Left kidney (tissue), 2 donors: Measurements from ENCODE around the gene PCDHGA1. TPM values are rescaled to one million over a fixed set of nuclear protein-coding genes. Genes with fewer than 3 reads are reported as not detected.
A peak's percentile ranks its signal among the peaks of the same experiment; 100 is the strongest.

Experiments used
- DNase-seq: peaks from one replicate; pipeline ENCODE4 v3.0.0-alpha.2; 2013
- polyA plus RNA-seq: library from polyadenylated mRNA; unstranded; fragments of 120-200 nt; gene quantifications from one replicate; pipeline ENCODE4 v1.2.1, GENCODE V29; 2013; ENCODE audit not compliant: insufficient read length

The PCDHGA1 gene
- polyA plus RNA-seq, 1 donor, result 1.1 TPM

DNA sequence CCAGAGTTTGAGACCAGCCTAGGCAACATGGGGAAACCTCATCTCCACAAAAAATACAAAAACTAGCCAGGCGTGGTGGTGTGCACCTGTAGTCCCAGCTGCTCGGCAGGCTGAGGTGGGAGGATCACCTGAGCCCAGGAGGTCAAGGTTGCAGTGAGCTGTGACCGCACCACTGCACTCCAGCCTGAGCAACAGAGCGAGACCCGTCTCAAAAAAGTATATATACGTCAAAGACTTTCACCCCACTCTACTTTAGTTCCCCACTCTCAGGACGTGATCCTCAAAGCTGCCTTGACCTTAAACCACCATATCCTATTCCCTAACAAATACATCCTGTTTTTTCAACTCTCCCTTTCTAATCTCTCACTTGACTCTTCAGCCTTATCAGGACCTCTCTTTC, 199.6 kb downstream of the PCDHGA1 start:
- no peak for DNase-seq

DNA sequence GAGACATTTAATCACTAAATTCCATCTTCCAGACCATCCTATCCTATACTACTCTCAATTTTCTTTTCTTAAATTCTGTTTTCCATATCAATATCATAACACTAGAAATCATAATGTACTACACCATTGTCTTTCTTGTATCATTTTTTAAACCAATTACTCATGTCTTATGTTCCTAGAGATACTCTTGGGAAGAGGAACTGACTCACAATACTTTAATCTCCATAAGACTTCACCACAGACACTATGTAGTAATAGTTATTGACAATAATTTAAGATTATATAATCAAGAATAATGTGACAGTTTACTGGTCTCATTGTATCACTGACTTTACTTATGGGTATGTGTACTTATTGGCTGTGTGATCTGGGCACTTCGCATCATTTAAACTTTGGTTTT, 202.4 kb downstream of the PCDHGA1 start:
- no peak for DNase-seq

DNA sequence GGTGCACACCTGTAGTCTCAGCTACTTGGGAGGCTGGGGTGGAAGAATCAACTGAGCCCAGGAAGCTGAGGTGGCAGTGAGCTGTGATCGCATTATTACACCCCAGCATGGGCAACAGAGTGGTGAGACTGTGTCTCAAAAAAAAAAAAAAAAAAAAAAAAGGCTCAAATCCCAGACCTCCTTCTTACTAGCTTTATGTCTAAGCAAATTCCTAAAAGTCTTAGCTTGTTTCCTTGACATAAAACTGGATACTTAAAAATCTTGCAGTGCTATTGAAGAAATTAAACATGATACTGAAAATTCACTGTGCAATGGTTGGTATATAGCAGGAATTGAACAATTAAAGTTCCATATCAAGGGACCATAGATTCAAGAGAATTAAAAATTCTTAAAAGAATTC, 203.6 kb downstream of the PCDHGA1 start:
- DNase-seq, result no peak

DNA sequence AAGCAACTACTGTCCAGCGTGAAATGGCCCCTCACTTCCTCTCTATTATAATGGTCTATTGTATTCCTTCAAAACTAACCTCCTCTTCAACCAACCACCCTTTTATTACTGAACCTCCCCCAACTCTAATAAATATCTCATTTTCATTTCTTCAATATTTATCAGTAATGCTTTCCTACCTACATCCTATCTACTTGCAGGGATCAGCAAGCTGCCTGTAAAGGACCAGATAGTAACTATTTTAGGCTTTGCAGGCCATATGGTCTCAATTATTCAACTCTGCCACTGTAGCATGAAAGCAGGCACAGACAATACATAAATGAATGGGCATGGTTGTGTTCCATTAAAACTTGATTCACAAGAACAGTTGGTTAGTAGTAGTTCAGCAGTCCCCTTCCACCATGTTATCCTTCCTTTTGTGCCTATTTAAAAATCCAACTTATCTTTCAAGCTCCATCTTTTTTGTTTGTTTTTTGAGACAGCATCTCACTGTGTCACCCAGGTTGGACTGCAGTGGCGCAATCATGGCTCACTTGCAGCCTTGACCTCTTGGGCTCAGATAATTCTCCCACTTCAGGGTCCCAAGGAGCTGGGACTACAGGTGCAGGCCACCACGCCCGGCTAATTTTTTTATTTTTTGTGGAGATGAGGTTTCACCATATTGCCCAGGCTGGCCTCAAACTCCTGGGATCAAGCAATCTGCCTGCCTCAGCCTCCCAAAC, 204.3 kb downstream of the PCDHGA1 start:
- DNase-seq, result no peak

DNA sequence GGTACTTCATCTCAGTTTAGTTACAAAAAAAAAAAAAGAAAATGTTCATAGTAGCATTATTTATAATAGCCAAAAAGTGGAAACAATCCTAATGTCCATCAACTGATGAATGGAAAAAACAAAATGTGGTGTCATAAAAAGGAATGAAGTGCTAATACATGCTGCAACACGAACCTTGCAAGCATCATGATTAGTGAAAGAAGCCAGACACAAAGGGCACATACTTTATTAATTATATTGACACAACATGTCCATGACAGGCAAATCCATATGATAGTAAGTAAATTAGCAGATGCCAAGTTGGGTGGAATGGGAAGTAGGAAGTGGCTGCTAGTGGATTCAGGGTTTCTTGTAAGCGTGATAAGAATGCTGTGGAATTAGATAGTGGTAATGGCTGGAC, 212.7 kb downstream of the PCDHGA1 start:
- no peak for DNase-seq

DNA sequence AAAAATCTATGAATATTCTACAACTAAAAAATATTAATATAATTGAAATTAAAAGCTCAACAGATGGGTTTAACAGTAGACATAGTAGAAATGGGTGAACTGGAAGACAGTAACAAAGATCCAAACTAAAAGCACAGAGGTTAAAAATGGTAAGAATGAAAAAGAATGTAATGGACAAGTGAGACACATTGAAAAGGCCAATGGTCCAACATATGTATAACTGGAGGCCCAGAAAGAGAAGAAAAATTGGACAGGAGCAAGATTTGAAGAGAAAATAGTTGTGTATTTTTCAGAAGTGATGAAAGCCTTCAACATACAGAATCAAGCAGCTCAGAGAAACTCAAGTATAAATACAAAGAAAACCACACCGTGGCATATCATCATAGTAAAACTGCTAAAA, 217.2 kb downstream of the PCDHGA1 start:
- DNase-seq, result no peak

DNA sequence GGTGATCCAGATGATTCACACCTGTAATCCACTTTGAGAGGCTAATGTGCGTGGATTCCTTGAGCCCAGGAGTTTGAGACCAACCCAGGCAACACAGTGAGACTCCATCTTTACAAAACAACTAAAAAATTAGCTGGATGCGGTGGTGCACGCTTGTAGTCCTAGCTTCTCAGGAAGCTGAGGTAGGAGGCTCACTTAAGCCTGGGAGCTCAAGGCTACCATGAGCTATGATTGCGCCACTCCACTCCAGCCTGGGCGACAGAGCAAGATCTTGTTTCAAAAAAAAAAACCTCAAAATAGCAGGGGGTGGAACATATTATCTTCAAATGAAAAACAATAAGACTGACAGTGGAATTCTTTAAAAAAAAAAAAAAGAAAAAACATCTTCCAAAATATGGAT, 217.6 kb downstream of the PCDHGA1 start:
- no peak for DNase-seq

DNA sequence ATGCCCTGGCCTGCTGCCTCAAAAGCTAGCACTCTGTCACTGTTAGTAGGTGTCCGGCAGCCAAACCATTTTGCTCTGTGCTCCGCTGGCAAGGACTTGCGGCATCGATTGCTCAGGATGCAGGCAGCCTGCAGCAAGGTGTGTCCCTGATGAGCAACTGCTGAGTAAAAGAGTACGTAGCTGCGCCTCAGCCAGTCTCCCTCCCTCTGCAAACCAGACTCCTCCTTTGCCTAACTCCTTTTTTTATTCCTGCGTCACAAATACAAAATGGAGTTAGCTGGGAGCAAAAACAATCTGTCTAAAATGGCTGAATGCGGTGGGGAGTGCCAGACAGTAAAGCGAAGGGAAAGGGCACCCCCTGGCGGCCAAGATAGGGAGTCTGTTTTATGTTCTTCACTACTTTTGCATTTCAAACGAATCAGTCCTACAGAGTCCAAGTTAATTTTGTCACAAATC, 227.4 kb downstream of the PCDHGA1 start:
- DNase-seq, result peak; percentile 93

DNA sequence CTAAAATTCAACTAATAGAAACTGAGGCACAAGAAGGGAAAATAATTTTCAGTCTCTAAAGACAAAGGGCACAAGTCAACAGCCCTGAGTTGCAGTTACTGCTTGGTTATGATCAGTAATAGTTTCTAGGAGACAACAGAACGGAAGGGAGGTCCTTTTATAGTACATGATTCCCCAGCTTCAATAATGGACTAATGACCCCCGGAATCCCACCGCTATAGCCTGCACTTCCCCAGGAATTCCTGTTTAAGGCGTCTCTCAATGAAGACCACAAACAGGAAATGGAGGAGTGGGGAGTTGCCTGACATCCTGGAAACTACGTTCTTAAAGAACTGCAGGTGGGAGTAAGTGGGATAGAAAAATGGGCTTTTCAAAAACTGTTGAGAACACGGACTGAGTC, 227.8 kb downstream of the PCDHGA1 start:
- no peak for DNase-seq

DNA sequence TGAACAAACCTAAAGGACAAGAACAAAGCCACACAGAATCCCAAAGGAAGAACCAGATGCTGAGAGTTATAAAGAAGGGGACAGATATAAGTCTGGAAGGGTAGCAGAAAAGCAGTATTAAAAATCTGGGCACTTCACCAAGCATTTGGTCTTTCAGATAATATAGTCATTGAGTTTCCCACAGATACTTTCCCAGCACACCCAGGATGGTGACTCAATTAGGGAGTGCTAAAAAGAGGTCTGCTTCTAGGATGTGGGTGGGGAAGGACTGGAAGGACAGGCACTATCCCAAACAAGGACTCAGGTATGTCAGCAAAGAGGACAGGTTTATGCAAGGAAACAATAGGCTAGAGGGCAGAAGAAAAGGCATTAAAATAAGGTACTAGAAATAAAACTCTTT, 229.1 kb downstream of the PCDHGA1 start:
- no peak for DNase-seq

DNA sequence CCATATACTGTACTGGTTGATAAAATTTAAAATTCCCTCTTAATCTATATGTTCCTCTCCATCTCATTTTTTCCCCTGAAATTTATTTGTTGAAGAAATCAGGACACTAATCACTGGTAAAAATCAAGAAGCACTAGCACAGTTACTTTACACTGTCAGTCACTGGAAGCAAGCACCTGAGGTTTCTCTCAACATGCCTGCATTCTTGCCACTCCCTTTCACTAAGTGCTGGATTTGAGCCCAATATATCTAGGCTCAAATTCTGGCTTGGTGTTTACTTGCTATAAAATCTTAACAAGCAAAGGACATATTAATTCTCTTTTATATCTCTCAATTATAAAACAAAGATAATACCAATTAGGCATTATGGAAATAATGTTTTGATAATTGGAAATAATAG, 229.8 kb downstream of the PCDHGA1 start:
- DNase-seq, result peak; percentile 27

DNA sequence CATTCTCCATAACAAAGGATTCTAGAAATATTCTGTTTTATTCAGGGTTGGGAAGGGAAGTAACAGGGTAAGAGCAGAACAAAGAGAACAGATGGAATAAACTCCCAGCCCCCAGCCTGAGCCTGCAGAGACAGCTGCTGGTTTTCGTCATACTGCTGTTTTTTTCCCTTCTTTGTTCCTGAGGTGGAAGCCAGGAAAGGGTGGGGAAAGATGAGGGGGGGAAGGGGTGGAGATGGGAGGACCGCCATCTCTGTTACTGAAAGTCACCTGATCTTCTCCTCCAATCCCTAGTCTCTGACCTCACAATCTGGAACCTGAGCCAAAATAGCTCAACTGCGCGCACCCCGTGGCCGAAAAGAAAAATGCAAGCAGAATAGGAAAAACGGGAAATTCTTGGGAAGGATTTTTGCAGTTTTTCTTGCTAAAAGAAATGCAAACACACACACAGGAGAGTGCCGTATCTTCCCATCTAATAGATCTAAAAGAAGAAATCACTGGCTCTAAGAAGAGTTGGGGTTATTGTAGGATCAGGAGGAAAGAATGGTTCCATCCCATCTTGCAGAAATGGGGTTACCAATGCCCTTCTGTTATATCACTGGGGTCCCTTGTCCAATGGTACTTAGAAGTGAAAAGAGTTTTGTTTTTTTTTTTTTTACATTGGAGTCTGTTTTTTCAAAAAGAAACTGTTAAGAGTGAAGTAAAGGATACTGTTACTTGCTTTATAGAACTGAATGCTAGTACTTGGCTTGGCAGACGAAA, 230.6 kb downstream of the PCDHGA1 start:
- DNase-seq, result peak; percentile 94

Other genes starting within 250 kb of the PCDHGA1 start
- gene PCDHB2, start 235.9 kb upstream of the PCDHGA1 start, polyA plus RNA-seq, result 6.6 TPM
- 2.3 TPM for gene PCDHB3, start 230.0 kb upstream of the PCDHGA1 start, polyA plus RNA-seq
- gene PCDHB4, start 208.7 kb upstream of the PCDHGA1 start, polyA plus RNA-seq, result 1.9 TPM
- 7.5 TPM for gene PCDHB5, start 195.3 kb upstream of the PCDHGA1 start, polyA plus RNA-seq
- 3.5 TPM for gene PCDHB6, start 180.5 kb upstream of the PCDHGA1 start, polyA plus RNA-seq
- gene PCDHB7, start 157.9 kb upstream of the PCDHGA1 start, polyA plus RNA-seq, result 4.5 TPM
- gene PCDHB8, start 152.7 kb upstream of the PCDHGA1 start, polyA plus RNA-seq, result 2.6 TPM
- 8.1 TPM for gene PCDHB16, start 148.1 kb upstream of the PCDHGA1 start, polyA plus RNA-seq
- 4.3 TPM for gene PCDHB9, start 143.4 kb upstream of the PCDHGA1 start, polyA plus RNA-seq
- gene PCDHB10, start 138.2 kb upstream of the PCDHGA1 start, polyA plus RNA-seq, result 7.2 TPM
- gene PCDHB11, start 130.9 kb upstream of the PCDHGA1 start, polyA plus RNA-seq, result 4.4 TPM
- 4.6 TPM for gene PCDHB12, start 121.8 kb upstream of the PCDHGA1 start, polyA plus RNA-seq
- gene PCDHB13, start 116.6 kb upstream of the PCDHGA1 start, polyA plus RNA-seq, result 9.3 TPM
- gene PCDHB14, start 107.2 kb upstream of the PCDHGA1 start, polyA plus RNA-seq, result 11.3 TPM
- gene PCDHB15, start 85.1 kb upstream of the PCDHGA1 start, polyA plus RNA-seq, result 12.5 TPM
- 0.23 TPM for gene SLC25A2, start 26.5 kb upstream of the PCDHGA1 start, polyA plus RNA-seq
- gene TAF7, start 9.7 kb upstream of the PCDHGA1 start, polyA plus RNA-seq, result 154 TPM
- gene PCDHGA2, start 8.2 kb downstream of the PCDHGA1 start, polyA plus RNA-seq, result 6.8 TPM
- gene PCDHGA3, start 13.3 kb downstream of the PCDHGA1 start, polyA plus RNA-seq, result 2.9 TPM
- 1.9 TPM for gene PCDHGB1, start 19.6 kb downstream of the PCDHGA1 start, polyA plus RNA-seq
- gene PCDHGA4, start 24.5 kb downstream of the PCDHGA1 start, polyA plus RNA-seq, result 2.6 TPM
- 4.0 TPM for gene PCDHGB2, start 29.5 kb downstream of the PCDHGA1 start, polyA plus RNA-seq
- gene PCDHGA5, start 33.6 kb downstream of the PCDHGA1 start, polyA plus RNA-seq, result 2.7 TPM
- 2.8 TPM for gene PCDHGB3, start 39.7 kb downstream of the PCDHGA1 start, polyA plus RNA-seq
- 8.1 TPM for gene PCDHGA6, start 43.4 kb downstream of the PCDHGA1 start, polyA plus RNA-seq
- 2.2 TPM for gene PCDHGA7, start 52.2 kb downstream of the PCDHGA1 start, polyA plus RNA-seq
- gene PCDHGB4, start 57.2 kb downstream of the PCDHGA1 start, polyA plus RNA-seq, result 7.6 TPM
- 0.60 TPM for gene PCDHGA8, start 62.1 kb downstream of the PCDHGA1 start, polyA plus RNA-seq
- gene PCDHGB5, start 67.4 kb downstream of the PCDHGA1 start, polyA plus RNA-seq, result 10.9 TPM
- 6.5 TPM for gene PCDHGA9, start 72.3 kb downstream of the PCDHGA1 start, polyA plus RNA-seq
- 7.3 TPM for gene PCDHGB6, start 77.5 kb downstream of the PCDHGA1 start, polyA plus RNA-seq
- 3.7 TPM for gene PCDHGA10, start 82.5 kb downstream of the PCDHGA1 start, polyA plus RNA-seq
- gene PCDHGB7, start 87.2 kb downstream of the PCDHGA1 start, polyA plus RNA-seq, result 17.3 TPM
- 5.1 TPM for gene PCDHGA11, start 90.5 kb downstream of the PCDHGA1 start, polyA plus RNA-seq
- gene PCDHGA12, start 100.0 kb downstream of the PCDHGA1 start, polyA plus RNA-seq, result 1.5 TPM
- gene PCDHGC3, start 145.5 kb downstream of the PCDHGA1 start, polyA plus RNA-seq, result 99.2 TPM
- gene PCDHGC4, start 154.5 kb downstream of the PCDHGA1 start, polyA plus RNA-seq, result 4.4 TPM
- 0.81 TPM for gene PCDHGC5, start 158.6 kb downstream of the PCDHGA1 start, polyA plus RNA-seq